HG03097 (cell line): ENCODE data around the gene SPAG16.

Experiments used
- ATAC-seq: cut with Tn5 transposase; IDR thresholded peaks from one replicate; pipeline ENCODE4 v1.9.1; 2021; ENCODE audit not compliant: unreplicated experiment, low FRiP score

The SPAG16 gene

DNA sequence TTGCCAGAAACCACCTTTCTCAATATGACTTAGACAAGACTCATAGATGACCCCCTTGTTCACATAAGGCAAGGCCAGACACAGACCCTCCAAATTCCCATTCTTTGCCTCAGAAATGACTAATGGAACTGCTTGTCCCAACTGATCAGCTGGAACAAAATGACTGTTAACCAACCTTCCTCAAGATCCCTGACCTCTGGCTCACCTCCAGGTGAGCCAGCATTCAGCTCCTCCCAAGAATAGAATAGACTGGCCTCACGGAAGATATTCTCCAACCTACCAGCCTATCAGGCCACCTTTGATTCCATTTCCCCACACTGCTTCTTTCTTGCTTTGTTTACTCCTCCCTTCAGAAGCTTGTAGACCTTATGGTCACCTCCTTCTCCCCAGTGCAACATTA lies 930.8 kb downstream of the SPAG16 start:
- ATAC-seq: no peak

GRCh38 chr2:214217136-214217535 lies 932.9 kb downstream of the SPAG16 start:
- no peak for ATAC-seq

DNA sequence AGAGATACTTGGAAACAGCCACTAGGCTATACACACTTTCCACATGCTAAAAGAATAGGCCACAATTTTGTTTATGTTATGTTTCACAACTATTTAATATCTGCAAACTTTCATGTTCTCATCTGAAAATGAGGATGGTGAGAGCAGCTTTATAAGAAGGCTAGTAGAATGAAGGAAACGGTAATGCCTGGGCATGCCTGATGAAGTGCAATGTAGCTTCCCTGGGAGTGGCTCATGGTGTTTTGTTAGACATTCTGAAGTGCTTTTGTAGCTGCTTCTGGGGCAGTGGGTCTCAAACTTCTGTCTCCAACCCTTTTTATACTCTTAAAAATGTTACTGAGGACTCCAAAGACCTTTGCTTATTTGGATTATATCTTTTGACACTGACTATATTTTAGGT lies 933.3 kb downstream of the SPAG16 start:
- ATAC-seq: no peak

GRCh38 chr2:214220251-214220650 lies 936.0 kb downstream of the SPAG16 start:
- no peak for ATAC-seq

DNA sequence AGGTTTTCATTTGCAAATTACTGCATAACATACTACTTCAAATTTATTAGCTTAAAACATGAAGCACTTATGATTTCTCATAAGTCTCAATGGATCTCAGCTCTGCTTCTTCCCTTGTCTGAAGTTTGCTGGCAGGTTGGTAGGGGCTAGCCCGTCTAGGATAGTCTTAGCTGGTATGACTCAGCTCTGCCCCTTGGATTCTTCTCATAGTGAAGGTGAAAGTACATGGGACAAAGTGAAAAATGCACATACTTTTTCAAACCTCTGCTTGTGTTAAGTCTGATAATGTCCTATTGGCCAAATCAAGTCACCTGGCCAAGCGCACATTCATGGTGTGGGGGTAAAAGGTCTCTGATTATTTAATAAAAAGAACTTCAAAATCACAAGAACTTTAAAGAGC lies 941.8 kb downstream of the SPAG16 start:
- ATAC-seq: no peak

DNA sequence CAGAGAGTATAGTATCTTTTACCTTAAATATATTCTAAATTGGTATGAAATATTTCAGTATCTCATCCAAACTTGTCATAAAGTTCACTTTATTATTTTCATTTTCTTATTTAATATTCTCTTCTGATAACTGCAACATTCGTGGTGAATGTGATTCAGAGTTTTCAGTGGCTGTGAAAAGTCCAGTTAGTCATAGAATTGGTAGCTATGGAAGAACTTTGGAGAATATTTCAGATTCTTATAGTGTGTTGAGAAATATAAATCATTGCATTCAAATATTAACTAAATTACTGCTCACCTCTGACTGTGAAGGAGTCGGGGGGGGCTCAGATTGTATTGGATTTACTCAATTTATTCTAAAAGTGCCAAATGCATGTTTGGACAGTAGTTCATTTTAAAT lies 948.0 kb downstream of the SPAG16 start:
- no peak for ATAC-seq

DNA sequence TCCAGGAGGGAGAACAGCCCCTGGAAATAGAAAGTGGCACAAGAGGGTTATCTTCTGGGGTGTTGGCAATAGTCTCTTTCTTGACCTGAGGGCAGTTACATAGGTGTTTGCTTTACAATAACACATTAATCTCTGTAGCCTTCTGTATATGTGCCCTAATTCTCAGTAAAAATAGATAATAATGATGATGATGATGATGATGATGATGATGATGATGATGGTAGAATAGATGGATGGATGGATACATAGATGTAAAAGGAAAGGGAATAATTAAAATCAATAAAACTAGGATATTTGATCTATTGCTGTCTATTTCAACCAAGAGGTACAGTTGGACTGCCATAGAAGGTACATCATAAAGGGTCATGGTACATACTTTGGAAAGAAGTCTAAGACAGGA lies 948.9 kb downstream of the SPAG16 start:
- ATAC-seq: no peak

GRCh38 chr2:214242797-214243196 lies 958.5 kb downstream of the SPAG16 start:
- ATAC-seq: no peak

DNA sequence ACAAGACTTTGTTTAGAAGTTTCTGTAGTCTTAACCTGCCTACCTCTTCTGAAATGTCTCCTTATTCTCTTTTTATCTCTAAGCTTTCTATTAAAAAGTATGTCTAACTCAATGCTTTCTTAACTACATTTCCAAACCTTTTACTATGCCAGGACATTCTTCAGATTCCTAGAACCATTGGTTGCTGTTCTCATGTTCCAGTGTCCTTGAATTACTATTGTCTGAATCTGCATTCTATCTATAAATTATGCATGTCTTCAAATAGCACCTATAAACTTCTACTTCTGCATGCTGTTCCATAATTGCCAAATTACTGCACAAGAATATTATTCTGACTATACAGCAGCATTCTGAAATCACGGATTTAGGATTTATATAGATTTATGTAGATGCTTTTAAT lies 960.6 kb downstream of the SPAG16 start:
- no peak for ATAC-seq

DNA sequence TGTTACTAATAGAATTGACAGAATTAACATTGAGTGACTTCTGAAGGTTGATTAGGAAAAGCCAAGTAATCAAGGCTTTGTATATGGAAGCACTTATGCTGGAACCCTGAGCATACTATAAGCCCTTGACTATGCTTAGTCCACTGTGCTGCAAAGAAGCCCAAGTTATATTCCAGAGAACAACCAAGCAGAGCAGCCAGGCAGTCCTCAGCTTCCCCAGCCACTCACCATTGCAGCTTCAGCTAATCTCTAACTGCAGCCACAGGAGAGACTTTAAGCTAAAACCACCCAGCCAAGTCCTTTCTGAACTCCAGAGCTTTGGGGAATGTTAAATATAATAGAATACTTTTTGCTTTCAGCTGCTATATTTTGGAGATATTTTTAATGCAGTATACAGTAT lies 962.2 kb downstream of the SPAG16 start:
- no peak for ATAC-seq

GRCh38 chr2:214247531-214247930 lies 963.3 kb downstream of the SPAG16 start:
- ATAC-seq: no peak

- ATAC-seq: no peak
Measured at GRCh38 chr2:214255046-214255445, 970.8 kb downstream of the SPAG16 start.

GRCh38 chr2:214261683-214262082 lies 977.4 kb downstream of the SPAG16 start:
- no peak for ATAC-seq

DNA sequence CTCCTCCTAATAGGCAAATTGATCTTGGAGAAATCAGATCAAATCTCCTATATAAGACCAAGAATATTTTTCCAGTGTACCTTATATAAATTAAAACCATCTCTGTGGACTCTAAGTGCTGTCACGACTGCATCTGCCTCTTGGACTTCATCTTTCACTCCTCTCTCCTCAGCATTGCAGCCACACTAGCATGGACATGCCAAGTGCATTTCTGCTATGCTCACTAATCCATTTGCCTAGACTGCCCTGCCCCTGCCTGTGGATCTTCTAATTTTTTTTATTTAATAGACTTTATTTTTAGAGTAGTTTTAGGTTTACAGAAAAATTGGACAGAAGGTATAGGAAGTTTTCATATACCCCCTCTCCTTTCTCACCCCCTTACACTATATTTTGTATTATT lies 979.9 kb downstream of the SPAG16 start:
- ATAC-seq: no peak

DNA sequence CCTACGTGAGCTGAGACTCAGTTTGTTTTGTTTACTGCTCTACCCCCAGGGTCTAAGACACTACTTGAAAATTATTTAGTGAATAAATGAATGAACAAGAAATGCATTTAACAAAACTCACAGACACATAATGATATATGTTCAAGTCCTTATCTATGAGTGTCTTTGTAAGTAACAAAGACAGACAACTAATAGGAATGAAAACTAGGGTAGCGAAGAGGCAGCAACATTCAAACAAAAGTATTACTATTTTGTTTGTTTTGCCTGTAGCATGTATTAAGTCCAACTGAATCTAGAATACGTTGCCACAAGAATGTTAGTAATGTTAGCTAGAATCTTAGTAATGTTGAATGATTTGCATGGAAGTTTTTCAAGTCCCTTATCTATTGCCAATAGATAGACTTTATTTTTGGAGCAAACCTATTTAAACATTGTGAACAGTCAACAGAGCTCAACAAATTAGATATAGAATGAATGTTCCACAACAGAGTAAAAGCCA lies 981.8 kb downstream of the SPAG16 start:
- no peak for ATAC-seq

- no peak for ATAC-seq
Measured at GRCh38 chr2:214277880-214278279, 993.6 kb downstream of the SPAG16 start.

GRCh38 chr2:214286011-214286410 lies 1001.7 kb downstream of the SPAG16 start:
- no peak for ATAC-seq

DNA sequence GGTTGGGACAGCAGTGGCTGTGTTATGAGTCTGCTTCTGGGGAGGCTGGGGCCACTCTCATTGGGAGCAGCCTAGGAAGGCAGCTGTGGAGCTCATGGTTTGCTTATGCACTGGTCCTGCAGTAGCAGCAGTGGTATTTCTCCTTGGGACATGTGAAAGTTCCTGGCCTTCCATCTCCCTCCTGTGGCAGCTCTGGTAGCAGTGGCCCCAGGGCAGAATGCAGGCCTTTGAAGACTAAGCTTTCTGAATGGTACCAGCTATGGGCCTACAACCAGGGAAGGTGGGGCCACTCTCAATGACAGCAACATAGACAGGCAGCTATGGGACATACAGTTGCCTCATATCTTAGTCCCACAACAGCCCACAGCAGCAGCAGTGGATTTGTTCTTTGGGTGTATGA lies 1009.3 kb downstream of the SPAG16 start:
- ATAC-seq: no peak

DNA sequence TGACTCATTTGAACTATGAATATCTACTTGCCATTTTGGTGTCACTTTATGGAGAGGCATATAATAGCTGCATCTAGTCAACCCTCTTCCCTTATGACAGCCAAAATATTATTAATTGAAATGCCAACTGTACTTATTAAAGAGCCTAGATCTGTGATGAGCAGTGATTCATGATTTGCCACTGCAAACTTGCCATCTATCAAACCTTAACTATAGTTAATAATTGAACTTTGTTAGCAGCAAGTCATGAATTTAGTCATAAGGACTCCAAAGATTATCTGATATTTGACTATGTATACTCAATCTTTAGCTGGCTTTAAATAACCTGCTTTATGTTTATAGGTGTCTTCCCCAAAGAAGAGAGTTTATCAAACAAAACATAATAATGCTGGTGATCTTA lies 1010.2 kb downstream of the SPAG16 start:
- ATAC-seq: no peak

DNA sequence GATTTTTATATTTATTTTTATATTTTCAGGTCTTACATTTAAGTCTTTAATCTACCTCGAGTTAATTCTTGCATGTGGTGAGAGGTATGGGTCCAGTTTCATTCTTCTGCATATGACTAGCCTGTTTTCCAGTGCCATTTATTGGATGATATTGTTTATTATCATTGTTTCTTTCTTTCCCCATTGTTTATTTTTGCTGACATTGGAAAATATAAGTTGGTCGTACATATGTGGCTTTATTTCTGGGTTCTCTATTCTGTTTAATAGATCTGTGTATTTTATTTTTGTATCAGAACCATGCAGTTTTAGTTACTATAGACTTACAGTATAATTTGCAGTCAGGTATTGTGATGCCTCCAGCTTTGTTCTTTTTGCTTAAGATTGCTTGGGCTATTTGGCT lies 1013.2 kb downstream of the SPAG16 start:
- no peak for ATAC-seq

DNA sequence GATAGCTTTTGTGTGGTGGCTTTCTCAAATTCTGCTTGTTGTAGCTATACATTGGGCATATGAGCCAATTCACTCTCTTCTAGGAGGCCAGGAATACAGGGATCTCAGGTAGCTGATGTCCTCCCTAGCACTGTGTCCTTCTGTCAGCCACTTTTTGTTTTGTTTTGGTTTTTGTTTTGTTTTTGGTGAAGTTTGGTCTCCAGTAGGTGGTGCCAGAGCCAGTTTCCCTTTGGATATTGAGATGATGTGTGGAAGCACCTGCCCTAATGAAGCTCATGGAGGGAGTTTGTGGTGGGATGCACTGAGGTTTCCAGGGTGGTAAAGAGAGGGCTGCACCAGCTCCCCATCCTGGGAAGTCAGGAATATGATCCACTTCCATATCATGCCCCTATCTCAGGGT lies 1026.1 kb downstream of the SPAG16 start:
- peak; percentile 68 for ATAC-seq

DNA sequence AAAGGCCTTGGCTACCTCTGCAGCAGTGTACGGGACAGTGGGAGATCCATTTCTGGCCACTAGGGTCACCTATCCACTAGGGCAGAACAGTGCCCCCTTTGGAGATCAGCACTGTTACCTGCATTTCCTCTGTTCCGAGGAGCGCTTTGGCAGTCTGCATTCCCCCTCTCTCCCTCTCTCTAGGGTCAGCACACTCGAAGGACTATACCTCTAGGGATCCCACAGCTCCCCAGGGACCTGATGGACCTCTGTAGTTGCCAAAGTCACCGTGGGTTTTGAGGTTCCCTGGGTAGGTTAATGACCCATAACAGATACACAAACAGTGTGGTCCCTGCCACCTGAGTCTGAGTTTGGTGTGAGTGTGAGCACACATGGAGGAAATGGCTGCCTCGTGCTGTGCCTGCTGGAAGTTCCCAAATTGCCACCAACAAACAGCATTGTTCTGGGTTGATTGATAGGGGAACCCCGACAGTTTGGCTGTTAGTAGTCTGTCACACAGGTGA lies 1026.8 kb downstream of the SPAG16 start:
- no peak for ATAC-seq
